Ectodermal cell (in vitro differentiated cells): ENCODE data around the gene PNPLA5.
"Not testable (repeated sequence)": the region's sequence is repeated elsewhere in the genome, so short reads cannot be mapped to it uniquely, and the experiment has no call there.

ENCODE experiments used
- H3K27ac ChIP-seq: 2 replicates; pipeline ENCODE4 v1.7.0; 2013; ENCODE audit warnings: mild to moderate bottlenecking, low read depth, low read length; ENCODE audit not compliant: insufficient read depth, poor library complexity, severe bottlenecking
- H3K27me3 ChIP-seq: 2 replicates; pipeline ENCODE4 v1.7.0; 2013; ENCODE audit warnings: mild to moderate bottlenecking, low read length; ENCODE audit not compliant: insufficient read depth, control insufficient read depth, poor library complexity, severe bottlenecking
- H3K36me3 ChIP-seq: one replicate; pipeline ENCODE4 v1.7.0; 2013; ENCODE audit warnings: low read length; ENCODE audit not compliant: control insufficient read depth, insufficient read depth
- H3K4me1 ChIP-seq: one replicate; pipeline ENCODE4 v1.7.0; 2013; ENCODE audit warnings: low read length; ENCODE audit not compliant: control insufficient read depth, insufficient read depth
- H3K4me3 ChIP-seq: 2 replicates; pipeline ENCODE4 v1.7.0; 2013; ENCODE audit warnings: low read depth, low read length, control low read depth; ENCODE audit not compliant: insufficient read depth
- H3K9me3 ChIP-seq: 2 replicates; pipeline ENCODE4 v1.7.0; 2013; ENCODE audit warnings: mild to moderate bottlenecking, low read length, moderate library complexity; ENCODE audit not compliant: control insufficient read depth
- WGBS, 2 experiments: methylation state at CpG; one replicate each; pipeline ENCODE4 v1.1.7; 2013; ENCODE audit warnings: missing lambda C conversion rate in 2 of 2; 5-methylcytosine and 5-hydroxymethylcytosine counted together

The PNPLA5 gene

DNA sequence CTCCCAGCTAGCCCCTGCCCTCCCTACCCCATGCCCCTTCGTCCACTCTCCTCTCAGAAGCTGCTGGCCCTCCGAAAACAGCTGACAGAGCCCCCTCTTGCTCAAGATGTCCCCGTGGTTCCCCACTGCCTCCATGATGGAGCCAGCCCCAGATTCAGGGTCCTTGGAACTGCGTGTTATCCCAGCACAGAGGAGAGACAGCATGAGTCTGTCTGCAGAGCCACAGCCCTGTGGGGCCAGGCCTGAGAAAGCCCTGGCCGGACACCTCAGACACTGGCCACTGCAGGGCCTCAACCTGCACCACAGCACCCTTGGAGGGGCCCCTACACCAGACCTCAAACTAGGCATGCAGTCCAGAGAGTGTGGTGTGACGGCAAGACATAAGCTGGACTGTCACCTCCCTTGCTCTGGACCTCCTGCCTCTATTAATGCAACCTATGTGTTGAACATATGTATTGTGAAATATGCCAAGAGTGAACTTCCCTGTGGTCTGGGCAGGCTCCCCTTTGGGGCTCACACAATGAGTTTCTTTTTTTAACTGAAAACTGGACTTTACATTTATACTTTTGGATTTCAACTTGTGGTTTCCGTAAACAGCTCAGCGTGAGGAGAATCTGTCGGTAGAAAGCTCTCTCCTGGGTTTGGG lies 9.6 kb downstream of the PNPLA5 start:
- Histone ChIP-seq H3K4me3 (no peak overlapping the region), H3K27me3 (no peaks in the 10 kb centered on the region), H3K36me3 (no peaks in the 10 kb centered on the region), H3K9me3 (no peaks in the 10 kb centered on the region), H3K4me1 (no peaks in the 10 kb centered on the region), H3K27ac (no peak overlapping the region)
- 90 to 91% methylated on average over 9 of the region's 9 CpGs for WGBS, 2 experiments

DNA sequence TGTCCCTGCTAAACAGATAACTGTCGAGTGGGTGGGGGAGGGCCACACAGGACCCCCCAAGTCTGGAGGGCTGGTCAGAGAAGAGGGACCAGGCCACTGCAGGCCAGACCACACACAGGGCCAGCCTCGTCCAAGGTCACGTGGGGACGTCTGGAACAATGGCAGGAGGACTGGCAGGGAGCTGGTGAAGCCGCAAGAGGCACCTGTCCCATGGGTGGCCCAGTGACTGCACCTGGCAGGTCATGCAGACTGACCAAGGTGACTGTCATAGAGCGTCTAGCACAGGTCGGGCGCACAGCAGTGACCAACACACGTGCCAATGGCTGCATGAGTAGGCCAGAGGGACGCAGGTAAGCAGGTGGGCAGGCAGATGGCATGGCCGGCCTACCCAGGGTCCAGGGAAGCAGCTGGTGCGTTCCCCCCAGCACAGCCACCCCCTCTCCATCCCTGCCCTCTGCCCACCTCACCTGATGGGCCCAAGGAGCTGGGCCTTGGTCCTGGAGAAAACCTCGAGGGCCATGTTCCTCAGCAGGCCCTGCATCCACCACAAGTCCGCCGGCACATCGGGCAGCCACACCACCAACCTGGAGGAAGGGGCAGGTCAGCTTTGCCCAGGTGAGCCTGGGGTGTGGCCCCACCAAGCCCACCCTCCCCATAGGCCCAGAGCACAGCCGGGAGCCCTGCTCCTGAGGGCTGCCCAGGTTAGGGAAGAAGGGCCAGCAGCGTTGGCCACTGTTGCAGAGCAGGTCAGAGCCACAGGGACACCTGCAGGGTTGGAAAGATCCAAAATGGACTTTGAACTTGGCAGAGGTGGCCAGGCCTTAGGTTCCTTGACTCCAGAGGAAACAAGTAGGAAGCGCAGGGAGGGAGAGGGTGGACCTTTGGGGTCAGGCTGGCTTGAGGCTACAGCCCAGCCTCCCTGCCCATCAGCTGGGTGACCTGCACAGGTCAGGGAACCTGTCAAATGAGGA lies 10.4 kb downstream of the PNPLA5 start:
- Histone ChIP-seq H3K27ac (no peak overlapping the region), H3K27me3 (no peaks in the 10 kb centered on the region), H3K36me3 (no peaks in the 10 kb centered on the region), H3K4me1 (no peaks in the 10 kb centered on the region), H3K9me3 (no peaks in the 10 kb centered on the region), H3K4me3 (no peak overlapping the region)
- 92 to 94% methylated on average over 19 of the region's 19 CpGs for WGBS, 2 experiments

DNA sequence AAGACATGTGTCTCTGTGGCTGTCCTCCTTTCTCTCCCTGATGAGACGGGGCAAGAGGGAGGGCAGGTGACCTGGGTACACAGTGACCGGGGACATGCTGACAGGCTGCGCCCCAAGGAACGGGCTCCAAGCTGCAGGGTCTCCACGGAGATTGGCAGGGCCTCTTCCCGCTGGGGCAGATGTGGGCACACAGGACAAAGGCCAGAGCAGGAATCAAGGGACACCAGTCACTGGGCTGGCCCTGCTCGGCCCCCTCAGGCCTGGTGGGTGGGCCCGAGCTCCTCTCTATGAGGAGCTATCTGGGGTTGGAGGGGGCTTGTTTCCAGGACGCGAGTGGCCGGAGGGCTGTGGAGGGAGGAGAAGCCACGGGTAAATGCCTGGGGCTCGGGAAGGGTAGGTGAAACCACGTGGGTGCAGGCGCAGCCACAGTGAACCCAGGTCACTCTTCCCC lies 11.2 kb downstream of the PNPLA5 start:
- no peaks in the 10 kb centered on the region for H3K9me3 ChIP-seq
- H3K27me3 ChIP-seq, result no peaks in the 10 kb centered on the region
- H3K36me3 ChIP-seq, result no peaks in the 10 kb centered on the region
- H3K4me1 ChIP-seq, result no peaks in the 10 kb centered on the region
- H3K27ac ChIP-seq, result no peak overlapping the region
- WGBS, 2 experiments, result 92% methylated on average over 15 of the region's 15 CpGs
- no peak overlapping the region for H3K4me3 ChIP-seq

DNA sequence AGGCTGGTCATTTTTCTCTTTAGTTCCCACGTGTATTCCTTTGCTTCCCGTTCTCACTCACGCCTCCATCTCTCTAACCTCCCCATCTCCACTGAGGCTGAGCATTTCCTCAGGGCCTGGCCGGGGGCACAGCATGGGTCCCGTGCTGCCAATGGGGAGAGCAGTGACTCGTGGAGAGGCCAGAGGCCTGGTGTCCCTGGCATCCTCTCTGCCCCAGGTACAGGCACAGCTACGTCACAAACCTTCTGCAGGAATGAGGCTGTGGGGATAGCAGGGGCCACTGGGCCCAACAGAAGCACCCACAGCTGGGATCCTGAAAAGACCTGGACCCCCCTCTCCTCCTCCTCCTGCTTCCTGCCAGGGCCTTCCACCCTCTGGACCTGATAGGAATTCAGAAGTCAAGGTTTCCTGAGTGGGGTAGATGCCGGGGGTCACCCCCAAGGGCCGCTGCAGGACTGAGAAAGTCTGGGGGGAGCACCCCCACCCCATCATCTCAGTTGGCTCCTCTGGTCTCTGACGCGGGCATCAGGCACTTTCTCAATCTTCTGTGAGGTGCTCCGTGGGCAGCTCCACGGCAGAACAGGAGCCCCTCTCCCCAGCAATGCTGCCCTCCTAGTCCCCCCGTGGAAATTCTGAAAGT lies 11.8 kb downstream of the PNPLA5 start:
- no peaks in the 10 kb centered on the region for H3K4me1 ChIP-seq
- no peaks in the 10 kb centered on the region for H3K9me3 ChIP-seq
- WGBS, 2 experiments, result 92% methylated on average over 14 of the region's 14 CpGs
- H3K27ac ChIP-seq, result no peak overlapping the region
- H3K27me3 ChIP-seq, result no peaks in the 10 kb centered on the region
- no peaks in the 10 kb centered on the region for H3K36me3 ChIP-seq
- no peak overlapping the region for H3K4me3 ChIP-seq

DNA sequence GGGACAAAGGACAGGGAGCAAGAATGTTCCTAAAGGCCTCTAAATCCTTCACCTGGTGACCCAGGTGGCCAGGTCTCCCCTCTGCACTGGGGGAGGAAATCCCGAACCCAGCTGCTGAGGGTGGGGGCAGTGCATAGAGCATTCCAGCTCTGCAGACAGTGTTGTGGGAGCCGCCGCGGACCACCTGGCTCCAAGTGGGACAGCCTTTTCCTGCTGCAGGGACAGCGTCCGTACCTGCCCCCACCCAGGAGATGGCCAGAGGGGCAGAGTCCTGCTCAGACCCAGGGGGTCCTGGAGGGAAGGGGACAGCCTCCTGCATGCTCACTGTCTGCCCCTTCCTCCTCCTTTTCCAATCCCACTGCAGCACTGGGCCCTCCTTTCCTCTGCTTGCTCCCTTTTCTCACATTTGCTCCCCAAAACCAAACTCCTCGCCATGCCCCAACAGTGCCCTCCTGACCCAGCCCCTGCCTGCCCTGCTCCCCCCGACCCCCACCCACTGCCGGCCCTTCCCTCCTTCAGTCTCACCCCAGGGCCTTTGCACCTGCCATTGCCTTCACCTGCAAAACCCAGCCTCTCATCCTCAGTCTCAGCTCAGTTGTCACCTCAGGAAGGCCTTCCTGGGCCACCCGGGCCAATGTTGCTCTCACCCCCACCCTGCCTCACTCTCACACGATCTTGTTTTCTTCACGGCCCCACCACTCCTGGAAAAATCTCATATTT lies 12.8 kb downstream of the PNPLA5 start:
- Histone ChIP-seq H3K27ac (no peak overlapping the region), H3K9me3 (no peaks in the 10 kb centered on the region), H3K36me3 (no peaks in the 10 kb centered on the region), H3K27me3 (no peaks in the 10 kb centered on the region), H3K4me3 (no peak overlapping the region), H3K4me1 (no peaks in the 10 kb centered on the region)
- 82 to 83% methylated on average over 12 of the region's 12 CpGs for WGBS, 2 experiments

DNA sequence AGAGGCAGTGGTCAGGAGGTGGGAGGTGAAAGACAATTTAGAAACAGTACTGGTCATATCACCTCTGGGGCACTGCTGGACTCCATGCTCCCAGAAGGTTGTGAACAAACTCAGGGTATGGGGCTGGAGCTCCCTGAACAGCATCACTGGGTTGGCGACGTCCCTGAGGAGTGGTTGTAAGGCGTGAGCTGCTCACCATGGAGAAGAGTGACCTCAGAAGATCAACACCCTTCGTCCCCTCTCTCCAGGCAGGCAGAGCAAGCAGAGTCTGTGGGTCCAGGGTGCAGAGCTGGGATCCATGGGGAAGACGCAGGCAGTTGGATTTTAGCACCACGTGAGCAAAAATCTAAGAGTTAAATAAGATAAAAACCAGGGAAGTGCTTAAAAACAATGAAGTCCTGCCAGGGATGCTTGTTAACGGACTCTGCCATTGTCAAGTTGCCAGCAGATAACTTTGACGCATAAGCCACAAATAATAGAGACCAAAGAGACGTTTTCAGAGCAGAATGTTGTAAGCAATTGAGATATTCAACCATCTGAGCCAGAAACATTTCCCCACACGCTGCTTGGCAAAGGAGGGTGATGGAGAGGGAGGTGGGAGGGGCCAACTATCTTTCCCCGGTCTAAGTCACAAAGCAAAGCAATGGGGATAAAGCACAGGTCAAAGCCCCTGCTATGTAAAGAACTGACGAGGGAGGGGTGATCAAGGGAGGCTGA lies 13.6 kb downstream of the PNPLA5 start:
- no peaks in the 10 kb centered on the region for H3K36me3 ChIP-seq

DNA sequence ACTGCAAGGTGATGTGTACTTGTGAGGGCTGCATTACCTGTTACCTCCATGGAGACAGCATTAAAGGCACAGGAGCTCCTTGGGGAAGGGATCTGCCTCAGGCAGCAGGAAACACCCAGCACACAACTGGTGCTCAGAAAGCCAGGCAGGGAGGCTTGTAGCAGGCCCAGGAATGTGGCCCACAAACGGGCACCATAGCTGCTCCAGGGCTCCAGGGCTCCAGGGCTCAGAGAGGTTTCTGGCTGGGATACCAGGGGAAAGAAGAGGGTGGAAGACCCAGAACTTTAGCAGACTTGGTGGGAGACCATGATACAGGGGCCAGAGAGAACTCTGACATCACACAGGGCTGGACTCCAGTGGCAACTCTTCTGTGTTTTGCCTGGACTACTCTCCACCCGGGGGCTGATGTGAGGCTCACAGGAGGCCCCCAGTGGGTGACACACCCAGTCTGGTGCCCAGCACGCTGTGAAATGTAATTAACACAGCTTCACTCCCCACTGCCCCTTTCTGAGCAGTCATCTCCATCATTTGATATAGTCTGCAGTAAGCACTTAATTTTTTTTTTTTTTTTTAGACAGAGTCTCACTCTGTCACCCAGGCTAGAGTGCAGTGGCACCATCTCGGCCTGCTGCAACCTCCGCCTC lies 14.8 kb downstream of the PNPLA5 start:
- H3K27ac ChIP-seq, result no peak overlapping the region
- H3K4me3 ChIP-seq, result no peak overlapping the region
- no peaks in the 10 kb centered on the region for H3K27me3 ChIP-seq
- no peaks in the 10 kb centered on the region for H3K4me1 ChIP-seq
- H3K36me3 ChIP-seq, result no peaks in the 10 kb centered on the region
- no peaks in the 10 kb centered on the region for H3K9me3 ChIP-seq
- 90 to 91% methylated on average over 5 of the region's 5 CpGs for WGBS, 2 experiments

More for the DNA sequence above, 13.6 kb downstream of the PNPLA5 start:
- Histone ChIP-seq H3K4me3 (no peak overlapping the region), H3K4me1 (no peaks in the 10 kb centered on the region), H3K27me3 (no peaks in the 10 kb centered on the region), H3K27ac (no peak overlapping the region), H3K9me3 (no peaks in the 10 kb centered on the region)
- WGBS, 2 experiments, result 77 to 82% methylated on average over 12 of the region's 12 CpGs

DNA sequence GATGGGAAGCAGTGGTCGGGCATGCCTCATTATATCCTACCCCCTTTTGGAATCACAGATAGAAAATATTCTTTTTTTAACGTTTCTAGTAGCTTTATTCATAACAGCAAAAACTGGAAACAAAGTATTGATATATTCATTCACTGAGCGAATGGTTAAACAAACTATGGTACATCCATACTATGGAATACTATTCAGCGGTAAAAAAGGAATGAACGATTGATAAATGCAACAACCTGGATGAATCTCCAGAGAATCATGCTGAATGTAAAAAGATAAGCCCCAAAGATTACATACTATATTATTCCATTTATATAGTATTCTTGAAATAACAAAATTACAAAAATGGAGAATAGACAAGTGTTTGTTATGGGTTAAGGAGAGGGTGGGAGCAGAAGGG lies 22.0 kb downstream of the PNPLA5 start:
- no peak overlapping the region for H3K27ac ChIP-seq
- no peaks in the 10 kb centered on the region for H3K27me3 ChIP-seq
- no peaks in the 10 kb centered on the region for H3K4me1 ChIP-seq
- no peak overlapping the region for H3K4me3 ChIP-seq
- WGBS, 2 experiments, result 94 to 98% methylated on average over 3 to 4 of the region's 5 CpGs
- no peaks in the 10 kb centered on the region for H3K9me3 ChIP-seq
- no peaks in the 10 kb centered on the region for H3K36me3 ChIP-seq

DNA sequence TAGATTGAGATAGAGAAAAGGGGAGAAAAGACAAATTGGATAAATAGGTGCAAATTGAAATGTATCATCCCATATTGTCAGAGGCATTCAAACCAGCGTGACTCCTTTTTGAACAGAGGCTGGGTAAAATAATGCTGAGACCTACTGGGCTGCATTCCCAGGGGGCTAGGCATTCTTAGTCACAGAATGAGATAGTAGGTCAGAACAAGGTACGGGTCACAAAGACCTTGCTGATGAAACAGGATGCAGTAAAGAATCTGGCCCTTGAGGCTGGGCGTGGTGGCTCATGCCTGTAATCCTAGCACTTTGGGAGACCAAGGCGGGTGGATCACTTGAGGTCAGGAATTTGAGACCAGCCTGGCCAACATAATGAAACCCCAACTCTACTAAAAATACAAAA lies 22.8 kb downstream of the PNPLA5 start:
- not testable (repeated sequence) for H3K9me3 ChIP-seq, H3K4me3 ChIP-seq, H3K36me3 ChIP-seq, H3K27ac ChIP-seq, H3K4me1 ChIP-seq, H3K27me3 ChIP-seq
- WGBS, 2 experiments, result 52 to 58% methylated on average over 4 of the region's 4 CpGs
